Stimulated activated CD4-positive, alpha-beta T cell treated with anti-CD3 and anti-CD28 coated beads, Interleukin-4, amount 100 ng/mL, for 1 hour (primary cell): ENCODE data around the gene SRGAP2C.
"Not testable (repeated sequence)": the region's sequence is repeated elsewhere in the genome, so short reads cannot be mapped to it uniquely, and the experiment has no call there.

Experiments
- DNase-seq: peaks from one replicate; pipeline ENCODE4 v3.0.0-alpha.2; 2020

SRGAP2C gene

GRCh38 chr1:121184290-121185127 lies at the start of gene SRGAP2C, which contains the start of gene FAM72B:
SRGAP2C (plus strand) TSS chr1:121184975; CDS start chr1:121187447, 2,472 bp downstream.
FAM72B (minus strand) TSS chr1:121184340; CDS start chr1:121183489, 851 bp downstream.
- peak; percentile 79 for DNase-seq

- not testable (repeated sequence) for DNase-seq
Observed at GRCh38 chr1:121140393-121140792, 44.4 kb upstream of the SRGAP2C start.

- DNase-seq, result not testable (repeated sequence)
Observed at GRCh38 chr1:121148489-121149190, 36.1 kb upstream of the SRGAP2C start.

- not testable (repeated sequence) for DNase-seq
Observed at GRCh38 chr1:121151294-121151693, 33.5 kb upstream of the SRGAP2C start.

- DNase-seq, result not testable (repeated sequence)
Observed at GRCh38 chr1:121152788-121153187, 32.0 kb upstream of the SRGAP2C start.

- not testable (repeated sequence) for DNase-seq
Observed at GRCh38 chr1:121154811-121155210, 30.0 kb upstream of the SRGAP2C start.

- DNase-seq, result not testable (repeated sequence)
Observed at GRCh38 chr1:121155671-121156358, 29.0 kb upstream of the SRGAP2C start.

- DNase-seq, result not testable (repeated sequence)
Observed at GRCh38 chr1:121156958-121157603, 27.7 kb upstream of the SRGAP2C start.

GRCh38 chr1:121157609-121158008 lies 27.2 kb upstream of the SRGAP2C start:
- DNase-seq, result not testable (repeated sequence)

GRCh38 chr1:121160118-121160517 lies 24.7 kb upstream of the SRGAP2C start:
- DNase-seq, result not testable (repeated sequence)

- not testable (repeated sequence) for DNase-seq
Observed at GRCh38 chr1:121161199-121161901, 23.4 kb upstream of the SRGAP2C start.

- DNase-seq, result not testable (repeated sequence)
Observed at GRCh38 chr1:121163850-121164757, 20.7 kb upstream of the SRGAP2C start.

- not testable (repeated sequence) for DNase-seq
Observed at GRCh38 chr1:121165296-121165695, 19.5 kb upstream of the SRGAP2C start.

- DNase-seq, result not testable (repeated sequence)
Observed at GRCh38 chr1:121167225-121167738, 17.5 kb upstream of the SRGAP2C start.

GRCh38 chr1:121168152-121168668 lies 16.6 kb upstream of the SRGAP2C start:
- not testable (repeated sequence) for DNase-seq

- DNase-seq, result not testable (repeated sequence)
Observed at GRCh38 chr1:121176649-121177048, 8.1 kb upstream of the SRGAP2C start.

GRCh38 chr1:121178197-121178596 lies 6.6 kb upstream of the SRGAP2C start:
- not testable (repeated sequence) for DNase-seq

GRCh38 chr1:121183867-121184266 lies 908 bp upstream of the SRGAP2C start:
- DNase-seq, result not testable (repeated sequence)

GRCh38 chr1:121185140-121185708 lies 449 bp downstream of the SRGAP2C start:
- DNase-seq, result peak; percentile 1

GRCh38 chr1:121186191-121186590 lies 1.4 kb downstream of the SRGAP2C start:
- DNase-seq, result not testable (repeated sequence)
